Stimulated activated CD4-positive, alpha-beta T cell treated with anti-CD3 and anti-CD28 coated beads, Interleukin-4, amount 100 ng/mL, for 1 hour (primary cell): Measurements from ENCODE around the gene FOXF1.

ENCODE experiments used
- DNase-seq: peaks from one replicate; pipeline ENCODE4 v3.0.0-alpha.2; 2020

The FOXF1 gene

DNA sequence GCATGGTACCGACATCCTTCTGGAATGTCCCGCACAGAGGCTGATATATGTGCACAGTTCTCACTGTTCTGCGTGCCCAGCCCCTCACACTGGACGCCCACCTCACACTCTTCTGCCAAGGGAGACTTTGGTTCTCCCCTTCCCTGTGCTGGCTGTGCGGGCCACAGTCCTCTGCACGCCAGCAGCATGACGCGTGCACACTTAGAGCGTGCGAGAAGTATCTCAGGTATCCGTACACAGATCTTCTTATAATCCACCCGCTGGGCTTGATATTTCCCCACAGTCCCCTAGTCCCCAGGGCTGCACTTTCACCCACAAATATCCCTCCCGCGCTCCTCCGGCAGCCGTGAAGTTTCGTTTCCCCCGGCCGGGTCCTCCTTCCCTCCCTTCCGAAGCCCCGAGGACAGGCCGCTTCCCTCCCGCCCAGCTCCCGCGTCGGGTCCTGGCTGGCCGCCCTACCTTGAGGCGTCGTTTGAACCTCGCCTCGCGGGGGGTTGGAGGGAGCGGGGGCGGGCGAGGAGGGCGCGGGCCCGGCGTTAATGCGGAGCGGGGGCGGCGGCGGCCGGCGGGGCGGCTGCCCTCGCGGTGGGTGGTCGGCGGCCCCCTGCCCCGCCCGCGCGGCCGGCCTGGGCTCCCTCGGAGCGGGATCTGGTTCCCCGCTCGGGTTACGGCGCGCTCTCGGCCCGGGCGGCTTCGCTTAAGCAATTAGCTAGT lies 5.0 kb upstream of the FOXF1 start:
- DNase-seq: no peak

DNA sequence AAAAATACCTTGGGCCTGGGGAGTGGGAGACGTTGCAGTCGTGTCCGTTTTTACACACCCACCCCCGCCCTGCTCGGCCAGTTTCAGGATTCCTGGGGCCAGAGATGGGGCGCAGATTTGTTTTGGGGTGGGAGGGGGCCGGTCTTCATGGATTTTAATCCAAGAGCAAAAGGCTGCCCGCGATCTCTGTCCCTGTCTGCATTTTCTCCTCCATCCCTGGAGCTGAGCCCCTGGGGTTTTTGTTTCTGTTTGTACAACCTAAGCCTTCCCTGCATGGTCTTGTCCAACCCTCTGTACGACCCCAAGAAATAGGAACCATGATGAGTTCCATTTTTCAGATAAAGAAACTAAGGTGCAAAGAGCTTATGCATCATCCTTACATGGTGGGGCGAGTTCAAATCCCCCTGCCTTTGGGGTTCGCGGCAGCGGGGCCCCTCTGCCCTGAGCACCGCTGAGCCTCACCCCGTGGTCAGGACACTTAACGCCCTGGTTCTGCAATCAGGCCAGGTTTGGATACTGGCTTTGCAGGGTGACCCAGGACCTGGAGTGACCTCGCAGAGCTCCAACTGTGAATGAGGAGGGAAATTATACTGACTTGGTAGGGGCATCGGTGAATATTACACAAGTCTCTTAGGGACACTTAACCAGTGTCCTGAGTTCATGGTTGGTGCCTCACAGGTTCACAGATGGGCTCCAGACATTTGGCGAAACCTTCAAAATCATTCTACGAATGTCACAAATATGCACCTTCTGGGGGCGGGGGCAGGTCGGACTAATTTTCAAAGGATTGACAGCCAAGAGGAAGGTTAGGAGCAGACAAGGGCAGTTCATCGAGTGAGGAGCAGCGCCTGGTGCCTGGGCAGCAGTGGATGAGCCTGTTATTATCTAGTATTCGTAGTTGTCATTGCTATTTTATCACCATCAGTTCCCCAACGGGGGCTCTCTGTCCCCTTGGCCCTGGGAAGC lies 4.1 kb upstream of the FOXF1 start:
- DNase-seq: no peak

DNA sequence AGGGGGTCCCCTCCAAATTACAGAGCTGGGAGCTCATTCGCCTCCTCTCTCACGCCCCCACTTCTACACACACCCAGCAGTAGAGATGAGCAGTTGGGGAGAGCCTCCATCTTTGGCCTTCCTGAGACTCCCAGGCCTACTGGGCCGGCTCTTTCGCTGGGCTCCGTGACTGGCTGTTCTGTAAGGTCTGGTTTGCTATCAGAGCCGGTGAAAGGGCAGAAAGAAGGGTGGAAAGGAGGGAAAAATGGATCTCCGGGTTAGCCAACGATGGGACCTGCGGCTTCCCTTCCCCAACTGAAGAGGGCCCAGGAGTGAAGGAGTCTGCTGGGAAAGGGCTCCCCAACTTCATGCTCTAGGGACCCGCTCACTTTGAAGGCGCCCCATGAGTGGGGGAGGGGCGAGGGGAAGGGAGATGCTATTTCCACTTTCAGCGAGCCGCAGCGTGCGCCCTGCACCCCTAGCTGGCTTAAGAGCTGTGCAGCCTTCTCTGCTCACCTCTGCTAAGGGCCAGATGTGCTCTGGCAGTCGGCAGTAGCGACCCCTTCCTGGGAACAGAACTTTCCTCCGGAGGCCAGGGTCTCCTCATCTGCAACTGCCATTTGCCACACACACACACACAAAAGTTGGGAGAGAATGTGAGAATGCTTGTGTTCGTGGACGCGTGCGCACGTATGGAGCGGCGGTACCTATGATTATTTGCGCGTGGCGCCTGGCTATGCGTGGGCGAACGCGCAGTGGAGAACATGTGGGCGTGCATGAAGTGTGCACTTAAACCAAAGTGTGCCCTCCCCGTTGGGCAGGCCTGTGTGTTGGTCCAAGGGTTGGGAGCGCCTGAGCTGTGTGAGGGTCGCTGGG lies 2.9 kb upstream of the FOXF1 start:
- DNase-seq: no peak

DNA sequence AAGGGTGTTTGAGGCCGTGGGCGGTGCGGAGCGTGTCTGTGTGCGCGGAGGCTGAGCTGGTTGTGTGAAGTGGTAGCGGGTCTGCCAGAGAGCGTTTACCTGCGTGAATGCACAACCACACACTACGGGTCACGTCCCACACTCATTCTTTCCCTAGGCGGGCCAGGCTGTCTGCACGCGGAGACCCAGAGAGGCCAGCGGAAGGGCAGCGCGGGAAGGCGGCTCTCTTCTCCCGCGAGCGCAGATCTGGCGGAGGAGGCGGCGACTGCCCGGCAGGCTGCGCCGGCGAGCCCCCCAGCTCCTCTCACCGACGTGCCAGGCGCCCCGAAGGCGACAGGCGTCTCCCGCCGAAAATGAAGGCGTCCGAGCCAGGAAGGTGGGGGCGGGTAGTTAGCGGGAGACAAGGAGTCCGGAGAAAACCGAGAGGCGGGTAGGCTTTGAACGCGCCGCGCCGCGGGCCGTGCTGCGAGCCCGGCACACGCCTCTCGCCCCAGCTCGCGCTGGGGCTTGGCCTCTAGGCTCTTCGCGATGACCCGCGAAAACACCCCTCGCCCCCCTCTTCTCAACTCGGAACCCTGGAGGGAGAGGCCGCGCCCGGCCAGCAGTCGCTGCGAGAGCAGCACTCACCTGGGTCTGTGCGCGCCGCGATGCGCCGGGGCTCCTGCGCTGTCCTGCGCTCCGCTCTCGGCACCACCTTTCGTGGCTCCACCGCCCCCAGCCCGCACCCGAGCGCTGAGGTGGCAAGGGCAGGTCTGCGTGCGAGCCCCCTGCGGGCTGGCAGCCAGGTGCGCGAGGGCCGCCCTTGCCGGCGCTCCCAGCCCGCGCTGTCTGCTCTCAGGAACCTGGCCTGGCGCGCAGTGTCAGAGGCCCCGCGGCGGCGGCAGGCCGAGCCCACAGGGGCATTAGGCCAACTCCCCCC lies 2.0 kb upstream of the FOXF1 start:
- no peak for DNase-seq

DNA sequence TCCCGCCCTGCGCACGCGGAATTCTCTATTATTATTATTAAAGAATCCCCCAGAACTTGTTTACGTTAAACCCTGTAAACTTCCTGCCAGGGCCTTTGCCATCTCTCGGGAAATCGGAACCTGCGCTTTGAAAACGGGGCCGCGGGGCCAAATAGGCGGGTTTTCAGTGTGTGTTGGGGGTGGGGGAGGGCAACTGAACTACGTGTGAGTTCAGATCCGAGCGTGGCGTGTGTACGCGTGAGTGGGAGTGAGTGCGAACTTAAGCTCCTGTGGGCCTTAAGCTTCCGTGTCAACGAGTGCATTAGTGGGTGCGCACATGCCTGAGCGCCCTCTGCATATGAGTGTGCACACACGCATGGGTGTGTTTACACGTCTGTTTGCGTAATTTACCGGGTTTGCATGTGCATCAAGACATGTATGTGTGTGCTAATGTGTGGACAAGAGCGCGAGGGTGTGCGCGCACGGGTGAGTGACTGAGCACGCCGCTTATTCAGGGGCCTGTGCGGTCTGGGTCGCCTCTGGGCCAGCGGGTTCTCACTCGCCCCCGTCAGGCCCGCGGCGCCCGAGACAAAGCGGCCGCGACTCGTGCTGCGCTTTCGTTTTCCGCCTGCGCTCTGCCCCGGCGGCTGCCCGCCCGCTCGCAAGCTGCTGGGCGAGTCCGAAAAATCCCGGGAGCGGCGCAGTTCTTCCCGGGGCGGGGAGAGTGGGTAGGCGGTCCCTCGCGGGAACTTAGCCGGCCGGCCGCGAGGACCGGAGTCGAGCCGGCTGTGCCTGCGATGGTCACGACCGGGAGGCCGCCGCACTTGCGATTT lies 1.2 kb upstream of the FOXF1 start:
- DNase-seq: no peak

DNA sequence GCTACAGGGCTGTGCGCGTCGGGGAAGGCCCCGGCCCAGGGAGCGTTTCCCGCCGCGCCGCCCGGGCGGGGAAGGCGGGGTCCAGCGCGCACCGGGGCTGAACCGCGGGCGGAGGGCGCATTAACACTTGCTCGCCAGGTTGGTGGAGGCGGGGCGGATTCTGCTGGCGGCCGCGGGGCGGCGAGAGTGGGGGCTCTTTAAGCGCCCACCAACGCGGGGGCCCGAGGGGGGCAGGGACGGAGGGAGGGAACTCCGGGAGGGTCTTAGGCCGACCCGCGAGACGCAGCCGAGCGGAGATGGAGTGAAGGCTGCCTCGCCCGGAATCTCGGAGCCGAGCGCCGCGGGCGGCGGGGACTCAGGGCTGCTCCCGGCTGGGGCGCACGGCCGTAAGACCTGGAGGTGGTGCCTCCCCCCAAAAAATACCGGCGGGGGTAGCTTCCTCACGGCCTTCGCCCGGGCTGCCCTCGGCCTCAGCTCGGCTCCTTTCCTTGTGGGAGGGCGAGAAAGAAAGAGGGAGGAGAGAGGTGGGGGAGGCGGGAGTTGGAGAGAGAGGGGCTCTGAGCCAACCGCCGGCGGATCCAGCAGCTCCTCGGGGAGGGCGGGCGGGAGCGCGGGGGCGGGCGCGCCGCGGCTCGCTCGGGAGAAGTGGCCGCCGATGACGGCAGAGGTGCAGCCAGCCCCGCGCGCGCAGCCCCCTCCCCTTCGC lies 415 bp upstream of the FOXF1 start:
- no peak for DNase-seq

DNA sequence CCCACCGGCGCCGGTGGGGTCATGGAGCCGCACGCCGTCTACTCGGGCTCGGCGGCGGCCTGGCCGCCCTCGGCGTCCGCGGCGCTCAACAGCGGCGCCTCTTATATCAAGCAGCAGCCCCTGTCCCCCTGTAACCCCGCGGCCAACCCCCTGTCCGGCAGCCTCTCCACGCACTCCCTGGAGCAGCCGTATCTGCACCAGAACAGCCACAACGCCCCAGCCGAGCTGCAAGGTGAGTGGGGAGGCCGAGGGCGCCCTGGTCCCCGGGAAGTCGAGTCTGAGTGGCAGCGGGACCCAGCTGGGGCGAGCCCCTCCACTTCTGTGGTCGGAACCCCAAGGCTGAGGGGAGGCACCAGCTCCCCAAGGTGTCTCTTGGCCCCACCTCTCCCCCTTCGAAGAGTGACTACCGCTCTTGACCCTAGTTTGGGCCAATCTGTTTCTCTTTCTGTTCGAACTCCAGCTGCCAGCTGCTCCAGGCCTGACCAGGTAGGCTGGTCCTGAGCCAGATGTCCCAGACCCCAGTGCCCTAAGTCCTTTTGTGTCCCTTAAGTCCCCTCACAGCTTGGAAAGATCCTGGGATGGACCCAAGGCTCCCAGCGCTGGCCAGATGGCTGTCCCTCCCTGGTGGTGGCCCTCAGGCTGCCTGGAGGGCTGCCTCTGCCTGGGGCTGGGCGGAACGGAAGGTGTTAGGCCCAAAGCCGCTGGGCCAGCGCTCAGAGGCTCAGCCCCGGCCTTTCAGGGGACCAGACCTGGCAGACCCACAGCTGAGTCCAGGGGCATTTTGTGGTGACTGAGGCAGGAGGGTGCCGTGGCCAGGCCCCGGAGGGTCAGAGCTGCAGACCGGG lies 1.2 kb downstream of the FOXF1 start:
- no peak for DNase-seq

DNA sequence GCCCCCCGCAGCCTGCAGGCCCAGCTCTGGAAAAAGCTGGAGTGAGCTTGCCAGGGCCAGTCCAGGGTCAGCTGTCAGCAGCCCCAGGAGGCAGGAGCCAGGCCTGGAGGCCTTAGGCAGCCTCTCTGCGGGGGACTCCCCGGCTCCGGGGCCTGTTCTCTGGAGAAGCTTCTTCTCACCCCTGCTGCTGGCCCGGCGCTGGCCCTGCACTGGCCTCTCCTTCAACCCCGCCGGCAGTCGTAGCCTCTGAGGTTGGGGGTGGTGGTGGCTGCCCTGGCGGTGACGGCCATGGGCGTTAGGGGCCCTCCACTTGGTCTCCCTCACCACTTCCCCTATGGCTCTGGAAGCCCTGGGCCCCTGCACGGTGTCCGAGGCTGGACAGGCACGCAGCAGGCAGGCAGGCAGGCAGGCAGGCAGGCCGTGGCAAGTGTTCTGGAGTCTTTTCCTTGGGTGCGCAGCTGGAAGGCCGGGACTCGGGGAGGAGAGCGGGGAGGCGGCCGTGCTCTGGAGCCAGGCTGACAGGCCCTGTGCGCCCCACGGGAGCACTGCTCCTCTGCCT lies 2.1 kb downstream of the FOXF1 start:
- no peak for DNase-seq

DNA sequence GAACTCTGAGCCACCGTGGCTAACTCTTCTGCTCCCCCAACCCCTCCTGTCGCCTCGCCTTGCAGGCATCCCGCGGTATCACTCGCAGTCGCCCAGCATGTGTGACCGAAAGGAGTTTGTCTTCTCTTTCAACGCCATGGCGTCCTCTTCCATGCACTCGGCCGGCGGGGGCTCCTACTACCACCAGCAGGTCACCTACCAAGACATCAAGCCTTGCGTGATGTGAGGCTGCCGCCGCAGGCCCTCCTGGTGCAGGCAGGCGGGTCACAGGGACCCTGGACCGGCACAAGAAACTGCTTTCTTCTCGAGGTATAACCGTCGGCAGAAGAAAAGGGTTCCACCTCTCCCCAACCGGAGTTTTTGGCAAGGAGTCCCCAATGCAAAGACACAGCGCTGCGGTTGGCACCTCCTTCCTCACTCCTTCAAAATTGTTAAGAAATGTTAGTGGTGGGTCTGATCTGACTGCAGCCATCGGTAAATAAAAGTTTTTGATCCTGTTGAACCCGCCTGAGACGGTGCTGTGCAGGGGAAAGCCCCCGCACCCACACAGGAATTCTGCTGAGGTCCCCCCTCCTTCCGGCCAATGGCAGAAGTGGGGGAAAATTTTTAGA lies 2.6 kb downstream of the FOXF1 start:
- DNase-seq: no peak

DNA sequence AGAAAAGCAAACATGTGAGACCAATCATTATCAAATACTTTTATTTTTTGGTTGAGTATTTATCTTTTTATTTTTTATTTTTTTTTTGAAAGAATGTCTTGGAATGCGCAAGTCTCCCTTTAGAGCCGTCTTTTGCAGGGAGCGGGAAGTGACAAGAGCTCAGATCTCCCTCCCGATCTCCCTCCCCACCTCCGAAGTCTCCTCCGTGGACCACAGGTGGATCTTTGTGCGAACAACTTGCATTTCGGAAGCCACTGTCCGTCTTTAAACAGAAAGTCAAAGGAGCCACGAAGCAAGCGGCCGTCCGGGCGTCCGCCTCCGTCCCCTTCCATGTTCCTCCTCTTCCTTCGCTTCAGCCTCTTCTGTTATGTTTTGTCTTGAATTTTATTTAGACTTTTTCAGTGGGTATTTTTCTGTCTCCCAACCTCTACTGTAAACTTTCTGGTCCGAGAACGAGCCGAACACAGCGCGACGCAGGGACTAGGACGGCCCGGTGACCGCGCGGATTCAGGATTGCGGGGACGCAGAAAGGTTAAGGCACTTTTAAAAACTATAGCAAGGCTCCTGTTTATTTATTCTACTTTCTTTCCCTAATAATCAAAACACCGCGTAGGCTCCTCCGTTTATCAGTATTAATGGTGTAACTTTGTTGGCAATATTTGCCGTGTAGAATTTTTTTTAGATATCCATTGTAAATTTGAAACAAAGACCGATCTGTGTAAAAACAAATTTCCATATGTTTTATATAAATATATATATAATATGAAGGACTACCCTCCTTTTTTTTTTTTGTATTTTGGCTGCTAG lies 3.3 kb downstream of the FOXF1 start:
- no peak for DNase-seq

DNA sequence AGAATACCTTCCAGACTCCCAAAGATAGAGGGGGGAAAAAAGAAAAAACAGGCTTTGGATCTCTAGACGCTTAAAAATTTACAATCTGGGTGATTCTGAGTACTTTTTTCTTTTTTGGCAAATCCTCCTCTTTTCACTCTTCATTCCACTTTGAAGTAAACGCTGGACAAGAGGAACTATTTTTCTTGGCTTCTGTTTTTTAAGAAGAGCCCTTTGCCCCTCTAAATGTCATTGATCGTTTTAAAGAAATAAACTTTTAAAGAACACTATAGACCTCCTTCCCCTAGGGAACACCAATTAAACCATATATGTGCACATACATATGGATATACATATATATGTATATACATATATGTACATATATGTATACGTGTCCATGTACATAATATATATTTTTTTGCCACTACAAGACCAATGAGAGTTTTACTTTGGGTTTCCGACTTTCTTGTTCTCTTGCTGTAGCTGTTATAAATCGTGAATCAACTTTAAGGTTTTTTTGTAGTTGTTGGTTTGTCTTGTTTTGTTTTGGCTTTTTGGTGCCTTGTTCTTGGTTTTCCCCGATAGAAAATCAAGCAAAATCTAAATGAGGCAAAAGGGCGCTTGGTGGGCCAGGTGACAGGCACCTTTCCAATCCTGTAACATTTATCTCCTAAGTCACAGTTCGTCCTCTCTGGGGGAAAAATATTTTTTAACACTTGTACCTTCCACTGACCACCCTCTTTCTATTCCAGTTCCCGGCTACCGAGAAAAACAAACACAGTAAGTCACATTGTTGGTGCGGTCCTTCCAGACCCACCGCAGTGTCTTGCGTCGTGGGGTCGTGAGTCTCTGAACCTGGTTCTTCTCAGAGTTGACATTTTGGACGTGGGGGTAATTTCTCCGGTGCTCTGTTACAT lies 4.4 kb downstream of the FOXF1 start:
- no peak for DNase-seq

DNA sequence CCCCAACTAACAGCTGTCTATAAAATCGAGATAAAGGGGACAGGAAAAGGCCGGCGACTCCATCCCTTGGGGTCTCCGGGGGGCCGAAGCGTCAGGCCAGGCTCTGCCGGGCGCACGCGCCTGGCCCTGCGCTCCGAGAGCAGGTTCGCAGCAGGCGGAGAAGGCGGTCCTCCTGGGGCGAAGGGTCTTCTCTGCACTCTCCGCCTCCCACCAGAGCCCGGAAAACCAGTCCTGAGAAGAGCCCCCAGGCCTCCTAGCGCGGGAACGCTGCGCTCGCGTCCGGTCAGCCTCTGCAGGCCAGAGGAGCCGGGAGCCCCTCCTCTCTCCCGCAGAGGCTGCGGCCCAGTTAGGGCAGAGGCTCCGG lies 5.1 kb downstream of the FOXF1 start:
- DNase-seq: no peak

DNA sequence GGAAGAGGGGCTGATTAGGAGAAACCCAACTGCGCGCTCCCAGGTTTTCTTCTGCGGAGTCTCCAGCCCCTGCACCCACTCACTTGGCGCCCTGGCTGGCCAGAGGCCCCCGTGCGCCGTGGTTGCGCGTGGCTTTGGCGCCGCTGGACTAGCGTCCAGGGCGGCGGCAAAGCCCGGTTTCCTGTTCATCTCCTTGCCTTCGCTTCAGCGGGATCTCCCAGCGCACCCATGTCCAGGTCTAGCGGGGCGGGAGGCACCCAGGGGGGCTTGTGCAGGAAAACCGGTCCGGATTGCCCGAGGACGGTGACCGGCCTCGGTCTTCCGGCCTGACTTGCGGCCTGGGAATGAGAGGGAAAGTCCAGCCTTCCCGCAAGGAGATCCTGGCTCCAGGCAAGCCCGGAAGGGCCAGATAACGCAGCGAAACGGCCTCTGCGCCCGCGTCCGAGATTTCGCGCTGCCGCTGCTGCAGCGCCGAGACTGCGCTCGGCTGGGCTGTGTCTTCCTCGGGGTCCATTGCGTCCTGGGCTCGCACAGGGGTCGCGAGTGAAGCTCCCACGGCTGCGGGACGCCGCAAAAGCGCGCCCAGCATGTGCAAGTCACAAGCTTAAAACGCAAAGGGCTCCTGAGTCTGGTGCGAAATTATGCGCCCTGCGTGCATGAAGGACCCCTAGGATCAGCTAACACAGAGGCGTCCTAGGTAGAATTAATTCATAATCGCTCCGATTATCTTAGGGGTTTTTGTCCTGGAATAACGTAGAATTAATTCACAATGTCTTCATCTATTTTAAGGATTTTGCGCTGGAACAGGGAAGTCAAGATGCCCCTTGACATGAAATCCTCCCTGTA lies 5.7 kb downstream of the FOXF1 start:
- no peak for DNase-seq

DNA sequence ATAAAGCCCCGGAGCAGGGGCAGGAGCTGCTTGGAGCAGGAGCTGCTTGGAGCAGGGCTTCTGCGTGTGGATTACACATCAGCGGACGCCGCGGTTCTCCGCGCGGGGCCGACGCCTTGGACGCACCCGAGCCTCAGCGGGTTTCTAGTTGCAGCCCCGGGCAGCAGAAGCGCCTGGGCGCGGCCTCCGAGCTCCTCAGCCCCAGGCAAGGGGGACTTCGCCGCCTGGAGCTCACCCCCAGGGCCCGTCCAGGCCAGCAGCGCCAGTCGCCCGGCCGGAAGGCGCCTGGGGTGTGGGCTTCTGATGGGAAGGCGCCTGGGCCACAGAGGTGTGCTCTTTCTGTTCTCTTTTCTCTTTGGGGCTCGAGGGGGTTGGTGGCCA lies 6.3 kb downstream of the FOXF1 start:
- no peak for DNase-seq

DNA sequence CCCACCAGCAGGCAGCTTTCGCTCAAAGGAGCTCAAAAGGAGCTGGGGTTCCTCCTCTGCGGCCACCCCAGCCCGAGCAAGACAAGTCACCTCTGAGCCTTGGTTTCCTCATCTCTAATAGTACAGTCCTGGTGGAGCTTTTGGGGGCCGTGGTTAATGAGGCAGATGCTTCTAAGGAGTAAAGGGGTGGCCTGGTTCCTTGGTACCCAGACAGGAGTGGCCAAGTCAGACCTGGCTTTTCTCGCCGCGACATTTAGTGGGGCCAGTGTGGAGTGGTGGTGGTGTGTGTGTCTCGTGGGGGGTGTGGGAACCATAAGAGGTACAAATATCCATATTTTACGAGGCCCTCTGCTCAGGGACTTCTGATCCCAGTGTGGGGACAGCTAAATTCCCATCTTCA lies 6.7 kb downstream of the FOXF1 start:
- DNase-seq: no peak

DNA sequence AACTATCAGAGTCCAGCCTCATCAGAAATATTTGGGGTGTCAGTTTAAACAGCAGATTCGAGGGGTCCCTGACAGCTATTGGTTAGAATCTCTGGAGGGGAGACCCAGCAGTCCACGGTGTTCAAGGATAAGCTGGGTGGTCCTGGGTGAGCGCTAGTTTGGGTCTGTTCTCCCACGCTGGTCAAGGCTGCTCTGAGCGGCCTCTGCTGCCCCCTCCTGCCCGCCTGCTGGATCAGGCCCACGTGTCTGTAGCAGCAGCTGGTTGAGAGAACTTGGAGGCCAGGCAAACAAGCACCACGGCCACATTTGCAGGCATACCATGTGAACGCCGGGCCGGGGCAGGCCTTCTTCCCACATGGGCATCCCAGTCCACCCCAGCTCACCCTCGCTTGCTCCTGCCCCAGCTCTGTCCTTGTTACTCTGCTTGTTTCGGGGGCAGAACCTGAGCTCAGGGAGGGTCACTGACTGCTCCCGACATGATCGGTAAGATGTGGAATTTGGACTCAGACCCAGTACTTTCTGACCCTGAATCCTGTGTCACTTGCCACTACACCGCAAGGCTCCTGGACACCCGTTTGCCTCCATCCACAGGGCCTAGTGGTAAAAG lies 7.4 kb downstream of the FOXF1 start:
- no peak for DNase-seq
